HG02852 (cell line): ENCODE data around the gene COMT.

Experiments
- ATAC-seq: cut with Tn5 transposase; IDR thresholded peaks from one replicate; pipeline ENCODE4 v1.9.1; 2021; ENCODE audit warnings: mild to moderate bottlenecking, moderate library complexity; ENCODE audit not compliant: unreplicated experiment

Gene COMT

DNA sequence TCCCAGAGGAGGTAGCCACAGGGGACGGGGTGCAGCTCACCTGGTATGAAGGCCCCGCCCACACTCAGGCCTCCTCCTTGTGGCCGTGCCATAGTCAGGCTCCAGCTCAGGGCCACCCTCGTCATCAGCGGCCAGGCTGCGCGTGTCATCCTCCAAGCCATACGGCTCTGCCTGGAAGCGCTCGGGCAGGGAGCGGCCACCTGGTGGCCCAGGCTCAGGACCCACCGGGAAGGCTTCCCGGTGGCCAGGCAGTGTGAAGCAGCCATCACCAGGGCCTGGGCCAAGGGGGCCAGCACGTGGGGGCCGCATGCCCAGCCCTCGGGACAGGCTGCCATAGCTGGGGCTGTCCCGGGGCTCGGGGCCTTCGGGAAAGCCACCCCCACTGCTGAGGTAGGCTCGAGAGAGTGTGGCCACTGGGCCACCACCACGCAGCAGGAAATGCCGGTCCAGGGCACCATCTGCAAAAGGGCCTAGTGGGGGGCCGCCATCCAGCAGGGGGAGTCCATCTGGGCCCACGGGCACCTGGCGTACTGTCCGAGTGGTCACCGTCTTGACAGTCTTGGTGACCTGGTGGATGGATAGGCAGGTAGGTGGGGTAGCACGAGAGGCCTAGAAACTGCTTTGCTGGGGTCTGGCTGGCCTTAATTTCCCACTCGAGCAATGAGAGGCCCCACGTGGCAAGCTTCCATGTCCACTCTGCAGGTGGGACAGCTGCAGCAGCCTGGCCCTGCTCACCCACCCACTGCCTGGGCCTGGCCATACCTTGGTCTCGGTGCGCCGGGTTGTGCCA lies 39.8 kb downstream of the COMT start:
- ATAC-seq = no peak

DNA sequence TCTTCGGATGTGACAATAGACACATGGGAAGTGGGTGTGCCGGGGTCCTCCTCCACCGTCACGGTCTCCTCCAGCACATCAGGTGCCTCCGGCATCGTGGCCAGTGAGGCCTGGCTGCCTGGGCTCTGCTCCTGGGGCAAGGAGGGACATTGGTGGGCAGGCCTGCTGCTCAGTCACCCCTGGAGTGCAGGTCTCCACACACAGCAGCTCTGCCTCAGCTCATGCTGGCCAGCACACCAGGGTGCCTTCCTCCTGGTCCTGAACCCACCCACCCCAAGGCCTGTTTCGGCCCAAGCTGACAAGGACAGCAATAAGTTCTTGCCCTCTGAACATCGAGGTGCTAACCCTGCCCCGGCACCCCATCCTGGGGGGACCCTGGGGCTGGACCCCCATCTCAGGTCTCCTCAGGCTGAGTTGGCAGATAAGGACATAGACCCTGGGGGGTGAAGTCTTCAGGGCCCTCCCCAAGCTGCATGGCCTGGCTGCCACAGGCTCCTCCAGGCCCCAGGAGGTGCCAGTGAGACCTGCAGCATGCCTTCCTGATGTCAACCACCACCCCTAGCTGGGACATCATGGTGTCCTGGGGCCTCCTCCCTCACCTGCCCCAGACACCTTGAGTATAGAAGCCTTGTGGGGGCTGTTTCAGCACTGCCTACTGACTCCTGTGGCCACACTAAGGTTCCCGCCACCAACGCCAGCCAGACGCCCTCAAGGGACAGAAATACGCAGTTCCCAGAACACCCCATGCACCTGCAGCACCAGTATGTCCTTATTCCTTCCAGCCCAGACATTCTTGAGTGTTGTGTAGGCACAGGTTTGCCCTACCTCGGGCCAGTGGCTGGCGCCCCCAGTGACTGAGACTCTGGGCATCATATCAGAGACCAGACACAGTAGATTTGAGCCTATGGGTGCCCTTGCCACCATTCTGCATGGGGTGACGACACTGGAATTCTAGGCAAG lies 40.7 kb downstream of the COMT start:
- ATAC-seq = no peak

DNA sequence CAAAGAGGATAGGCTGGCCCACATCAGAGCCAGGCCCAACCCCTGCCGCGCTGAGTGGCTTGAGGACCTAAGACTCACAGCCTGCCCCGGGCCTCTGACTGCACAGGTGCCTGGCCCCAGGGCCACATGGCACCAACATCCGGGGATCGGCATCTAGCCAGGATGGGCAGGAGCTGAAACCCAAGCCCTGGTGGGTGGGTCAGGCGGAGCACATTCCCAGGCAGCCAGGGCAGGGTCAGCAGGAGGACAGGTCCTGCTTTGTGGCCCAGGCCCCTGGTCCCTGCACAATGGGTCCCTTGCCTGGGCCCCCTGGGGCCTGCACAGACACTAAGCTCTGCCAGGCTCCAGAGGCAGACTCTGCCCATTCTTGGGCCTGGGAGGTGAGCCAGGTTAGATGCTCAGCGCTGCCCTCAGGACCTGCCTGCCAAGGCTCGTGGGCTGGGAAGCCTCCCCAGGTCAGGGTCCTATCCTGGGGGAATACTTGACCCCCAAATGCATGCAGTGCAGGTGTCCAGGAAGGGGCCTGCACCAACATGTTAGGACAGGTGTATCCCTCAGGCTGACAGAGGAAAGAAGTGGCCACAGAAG lies 41.5 kb downstream of the COMT start:
- no peak for ATAC-seq

DNA sequence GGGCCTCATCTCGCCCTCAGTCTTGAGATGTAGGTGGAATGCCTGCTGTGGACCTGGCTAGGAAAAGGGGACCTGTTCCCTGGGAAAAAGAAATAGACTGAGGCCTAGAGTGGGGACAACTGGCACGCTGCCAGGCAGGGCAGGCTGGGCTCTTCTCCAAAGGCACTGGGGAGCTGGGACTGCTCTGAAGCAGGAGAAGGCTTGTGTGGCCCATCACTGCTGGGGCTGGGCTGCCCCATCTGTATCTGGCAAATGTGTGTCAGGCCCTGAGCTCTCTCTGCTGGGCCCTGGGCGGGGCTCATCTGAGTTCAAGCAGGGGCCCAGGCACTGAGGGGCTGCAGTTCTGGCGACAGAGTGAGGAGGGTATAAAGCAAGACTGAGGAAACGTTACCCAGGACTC lies 42.2 kb downstream of the COMT start:
- no peak for ATAC-seq

DNA sequence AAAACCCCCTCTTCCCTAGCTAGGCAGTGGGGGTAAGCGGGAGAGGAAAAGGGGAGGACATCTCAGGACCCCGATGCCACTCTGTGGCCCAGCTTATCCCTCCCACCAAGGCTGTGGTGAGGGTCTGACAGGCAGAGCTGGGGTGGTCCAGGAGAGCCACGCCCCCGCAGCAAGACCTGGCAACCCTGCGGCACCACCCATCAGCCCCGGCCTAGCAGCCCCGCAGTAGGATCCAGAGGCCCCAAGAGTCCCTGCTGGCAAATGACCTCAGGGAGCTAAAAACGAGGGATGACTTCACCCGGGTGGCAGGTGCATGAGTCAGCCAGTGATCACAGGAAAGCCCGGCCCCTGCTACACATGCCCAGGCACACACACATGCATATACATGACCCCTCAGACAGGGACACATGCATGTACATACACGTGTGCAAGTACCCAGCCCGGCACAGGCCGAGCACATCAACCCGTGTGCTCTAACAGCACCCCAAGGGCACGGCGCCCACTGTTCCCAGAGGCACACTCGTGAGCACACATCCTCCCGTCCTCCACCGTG lies 42.7 kb downstream of the COMT start:
- no peak for ATAC-seq

DNA sequence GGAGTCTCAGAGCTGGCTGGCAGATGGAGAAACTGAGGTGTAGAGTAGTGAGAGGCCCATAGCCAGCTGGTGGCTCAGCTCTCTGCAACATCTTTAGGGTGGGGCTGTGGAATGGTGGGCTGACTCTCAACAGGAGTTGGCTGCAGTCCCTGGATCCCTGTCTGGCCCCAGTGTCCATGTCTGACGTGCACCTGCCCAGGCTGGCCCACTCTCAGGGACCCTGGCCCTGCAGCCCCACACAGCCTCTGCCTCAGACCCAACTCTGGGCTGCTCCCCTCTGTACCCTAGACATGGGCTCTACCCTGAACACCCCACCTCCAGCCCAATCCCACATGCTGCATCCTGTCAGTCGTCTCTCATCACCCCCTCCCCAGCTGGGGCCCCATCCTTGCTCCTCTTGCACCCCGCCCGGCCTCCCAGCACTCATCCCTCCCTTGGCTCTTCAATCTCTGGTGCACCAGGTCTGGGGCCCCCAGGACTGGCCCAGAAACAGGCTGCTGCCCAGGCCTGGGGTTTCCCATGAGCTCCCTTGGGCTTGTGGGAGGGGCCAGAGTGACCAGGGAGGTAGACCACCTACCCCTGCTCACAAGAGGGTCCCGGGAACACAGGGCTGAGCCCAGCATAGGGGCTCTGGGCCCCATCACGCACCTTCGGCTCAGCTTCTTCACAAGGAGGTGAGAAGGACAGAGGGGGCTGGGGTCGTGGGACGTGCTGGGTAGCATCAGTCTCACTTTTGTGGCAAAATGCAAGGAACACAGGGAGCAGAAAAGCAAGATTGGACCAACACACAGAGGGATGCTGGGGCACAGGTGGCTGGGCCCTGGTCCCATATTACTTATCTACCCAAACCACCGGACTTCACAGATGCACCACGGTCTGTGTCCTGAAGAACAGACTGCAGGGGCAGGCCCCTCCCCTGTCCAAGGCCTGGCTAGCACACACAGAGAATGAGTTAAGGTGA lies 43.6 kb downstream of the COMT start:
- no peak for ATAC-seq

DNA sequence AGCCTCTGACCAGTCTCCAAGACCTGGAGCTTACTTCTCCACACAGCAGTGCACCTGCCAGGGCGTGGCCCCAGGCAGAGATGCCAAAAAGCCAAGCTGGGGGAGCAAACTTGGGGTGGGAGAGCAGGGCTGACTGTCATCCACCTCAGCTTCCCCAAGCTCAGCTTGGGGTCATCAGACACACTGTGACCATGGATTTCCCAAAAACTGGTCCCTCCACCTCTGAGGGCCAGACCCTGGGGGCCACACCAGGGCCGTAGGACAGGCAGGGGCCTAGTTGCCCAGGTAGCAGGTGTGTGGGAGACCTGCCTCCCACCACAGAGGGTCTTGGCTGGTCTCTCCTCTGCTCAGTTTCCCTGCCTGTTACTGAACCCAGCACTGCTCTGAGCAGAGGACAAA lies 44.4 kb downstream of the COMT start:
- ATAC-seq = no peak

DNA sequence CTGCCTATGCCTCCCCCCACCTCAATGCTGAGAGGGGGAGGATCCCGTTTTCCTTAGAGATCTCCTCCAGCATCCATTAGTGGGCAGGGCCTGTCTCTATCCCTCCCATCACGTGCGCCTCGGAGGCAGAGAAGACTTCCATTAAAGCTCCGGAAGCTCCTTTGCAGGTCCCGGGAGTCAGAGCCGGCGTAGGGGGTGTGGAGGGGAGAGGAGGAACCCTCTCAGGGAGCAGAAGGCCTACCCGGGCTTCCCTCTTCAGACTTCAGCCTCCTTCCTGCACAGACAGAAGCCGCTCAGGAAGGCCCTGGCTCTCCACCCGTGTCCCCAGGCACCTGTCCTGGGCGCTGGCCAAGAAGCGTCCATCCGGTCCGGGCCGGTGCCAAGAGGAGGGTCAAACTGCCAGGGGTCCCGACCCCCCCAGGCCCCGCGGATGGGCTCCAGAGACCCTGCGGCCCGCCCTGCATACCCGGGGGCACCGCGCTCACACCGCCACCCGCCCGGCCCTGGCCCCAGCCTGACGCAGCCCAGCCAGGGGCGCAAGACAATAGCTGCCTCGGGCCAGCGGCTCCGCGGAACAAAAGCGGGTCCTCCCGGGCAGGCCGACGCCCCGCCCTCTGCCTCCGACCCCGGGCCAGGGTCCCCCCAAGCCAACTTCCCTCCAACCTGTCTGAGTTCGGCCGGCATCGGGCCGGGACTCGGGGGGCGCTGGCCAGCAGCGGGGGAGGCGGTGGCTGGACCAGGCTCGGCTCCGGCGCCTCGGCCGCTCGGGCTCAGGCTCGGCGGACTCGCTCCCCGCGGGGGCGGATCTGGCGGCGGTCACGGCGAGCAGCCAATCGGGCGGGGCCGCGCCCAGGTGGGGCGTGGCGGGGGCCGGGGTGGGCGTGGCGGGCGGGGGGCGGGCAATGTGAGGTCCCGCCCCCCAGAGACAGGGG lies 45.1 kb downstream of the COMT start:
- ATAC-seq = peak; percentile 58

DNA sequence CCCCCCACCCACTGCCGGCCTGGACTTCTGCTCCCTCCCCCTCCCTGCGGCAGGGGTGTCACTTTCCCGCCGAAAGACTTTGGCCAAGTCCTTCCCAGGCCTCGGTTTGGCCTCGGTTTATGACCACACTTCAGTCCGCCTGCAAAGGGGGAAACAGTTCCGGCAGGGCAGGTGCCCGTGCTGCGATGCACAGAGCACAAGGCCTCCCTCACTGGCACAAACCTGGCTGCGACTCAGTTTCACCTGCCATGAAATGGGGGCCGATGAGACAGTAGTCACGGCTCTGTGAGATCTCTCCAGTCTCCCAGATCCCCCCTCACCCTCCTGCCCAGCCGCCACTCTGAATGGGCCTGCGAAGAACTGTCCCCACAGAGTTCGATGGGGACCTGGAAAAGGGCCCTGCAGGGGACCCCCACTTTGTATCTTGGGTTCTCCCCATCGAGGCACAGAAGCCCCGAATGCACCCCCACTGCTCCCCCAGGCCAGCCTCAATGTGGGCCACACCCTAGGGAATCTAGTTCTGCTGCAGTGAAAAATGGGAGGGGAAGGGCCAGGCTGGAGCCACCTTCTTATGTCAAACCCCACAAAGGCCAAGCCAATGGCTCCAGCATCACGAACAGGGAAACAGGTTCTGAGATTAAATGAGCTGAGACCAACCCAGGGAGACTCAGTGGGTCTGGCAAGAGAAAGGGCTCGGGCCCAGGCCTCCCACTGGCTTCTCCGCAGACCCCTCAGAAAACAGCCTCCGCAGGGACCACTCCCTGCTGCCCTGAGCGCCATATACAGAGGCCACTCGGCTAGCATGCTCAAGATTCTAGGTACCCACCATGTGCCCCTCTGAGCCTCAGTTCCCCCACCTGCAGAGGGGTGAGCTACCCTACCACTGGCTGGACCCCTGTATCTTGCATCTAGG lies 46.1 kb downstream of the COMT start:
- ATAC-seq = no peak

DNA sequence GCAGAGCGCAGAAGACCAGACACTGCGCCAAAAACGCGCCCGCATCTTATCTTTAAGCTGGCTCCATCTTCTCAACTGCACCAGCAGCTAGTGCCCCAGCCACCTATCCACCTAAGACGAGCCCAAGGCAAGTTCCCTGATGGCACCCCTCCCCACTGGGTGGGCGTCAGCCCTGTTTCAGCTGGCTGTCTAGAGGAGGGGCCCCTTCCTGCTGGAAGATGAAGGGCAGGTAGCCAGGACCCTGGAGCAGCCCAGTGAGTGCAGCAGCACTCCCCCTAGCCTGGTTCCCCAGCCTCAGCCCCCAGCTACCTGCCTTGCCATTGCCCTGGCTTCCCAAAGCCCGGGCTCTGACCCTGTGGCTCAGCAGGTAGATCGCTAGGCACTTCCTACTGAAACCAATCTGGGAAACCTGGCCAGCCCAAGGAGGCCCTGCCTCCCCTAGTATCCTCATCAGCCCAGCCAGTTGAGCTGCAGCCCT lies 46.8 kb downstream of the COMT start:
- no peak for ATAC-seq

DNA sequence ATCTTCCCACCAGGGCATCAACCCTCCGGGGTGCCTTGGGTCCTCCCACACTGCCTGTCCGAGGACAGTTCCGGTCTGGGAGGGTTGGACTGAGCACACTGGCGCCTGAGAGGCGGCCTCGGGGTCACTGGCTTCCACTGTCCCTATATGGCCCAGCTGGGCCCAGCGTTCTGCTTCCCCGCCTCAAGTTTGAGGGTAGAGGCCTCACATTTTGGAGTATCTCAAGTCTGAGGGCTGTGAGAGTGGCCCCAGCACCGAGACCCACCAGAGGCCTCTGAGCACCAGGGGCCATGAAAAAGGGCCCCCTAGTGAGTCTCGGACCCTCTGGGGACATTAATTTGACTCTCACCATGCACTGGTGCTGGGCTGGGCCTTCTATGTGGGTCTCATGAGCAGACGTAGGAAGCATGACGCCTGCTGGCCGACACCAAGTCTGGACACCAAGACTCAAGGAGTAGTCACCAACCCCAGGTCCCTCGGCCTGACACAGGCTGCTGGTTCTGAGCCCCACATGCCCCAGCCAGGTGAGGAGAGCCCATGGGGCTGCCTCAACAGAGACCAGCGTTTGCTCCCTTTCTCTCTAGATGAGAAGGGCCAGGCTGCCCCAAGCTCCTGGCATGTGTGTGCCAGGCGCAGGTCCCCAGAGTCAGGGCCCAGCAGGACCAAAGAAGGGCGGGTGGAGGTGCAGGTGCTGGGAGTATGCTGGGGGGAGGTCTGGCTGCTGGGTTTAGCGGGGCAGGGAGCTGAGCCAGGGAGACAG lies 47.6 kb downstream of the COMT start:
- ATAC-seq = no peak

DNA sequence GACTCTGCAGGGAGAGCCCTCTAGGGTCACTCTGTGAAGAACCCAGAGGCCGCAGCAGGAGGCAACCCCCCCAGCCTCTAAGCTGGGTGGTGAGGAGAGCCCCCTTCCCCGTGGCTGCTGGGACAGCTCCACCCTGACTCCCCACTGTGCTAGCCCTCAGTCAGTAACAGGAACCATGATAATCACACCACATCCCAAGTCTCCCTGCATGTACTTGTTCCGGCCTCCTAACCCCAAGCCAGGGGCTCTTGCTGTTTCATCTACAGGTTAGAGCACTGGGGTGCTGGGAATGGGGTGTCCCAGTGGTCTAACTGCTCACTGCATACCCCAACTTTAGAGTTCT lies 48.1 kb downstream of the COMT start:
- no peak for ATAC-seq

DNA sequence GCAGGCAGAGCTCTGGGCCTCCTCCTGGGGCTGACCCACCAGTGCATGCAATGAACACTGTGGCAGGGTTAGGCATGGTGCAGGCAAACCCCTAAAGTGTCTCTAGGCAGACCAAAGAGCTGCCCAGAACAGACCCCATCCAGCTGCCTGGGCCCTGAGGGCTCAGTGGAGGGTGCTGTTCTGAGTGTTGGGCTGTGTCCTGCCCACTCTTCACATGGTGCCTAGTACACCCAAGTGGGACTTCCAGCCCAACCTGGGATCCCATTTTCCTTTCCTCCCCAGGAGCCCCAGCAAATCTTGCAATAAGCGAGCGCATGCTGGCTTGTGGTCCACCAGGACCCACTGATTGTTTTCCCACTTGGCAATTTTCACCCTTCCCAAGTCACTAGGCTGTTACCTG lies 48.6 kb downstream of the COMT start:
- no peak for ATAC-seq

DNA sequence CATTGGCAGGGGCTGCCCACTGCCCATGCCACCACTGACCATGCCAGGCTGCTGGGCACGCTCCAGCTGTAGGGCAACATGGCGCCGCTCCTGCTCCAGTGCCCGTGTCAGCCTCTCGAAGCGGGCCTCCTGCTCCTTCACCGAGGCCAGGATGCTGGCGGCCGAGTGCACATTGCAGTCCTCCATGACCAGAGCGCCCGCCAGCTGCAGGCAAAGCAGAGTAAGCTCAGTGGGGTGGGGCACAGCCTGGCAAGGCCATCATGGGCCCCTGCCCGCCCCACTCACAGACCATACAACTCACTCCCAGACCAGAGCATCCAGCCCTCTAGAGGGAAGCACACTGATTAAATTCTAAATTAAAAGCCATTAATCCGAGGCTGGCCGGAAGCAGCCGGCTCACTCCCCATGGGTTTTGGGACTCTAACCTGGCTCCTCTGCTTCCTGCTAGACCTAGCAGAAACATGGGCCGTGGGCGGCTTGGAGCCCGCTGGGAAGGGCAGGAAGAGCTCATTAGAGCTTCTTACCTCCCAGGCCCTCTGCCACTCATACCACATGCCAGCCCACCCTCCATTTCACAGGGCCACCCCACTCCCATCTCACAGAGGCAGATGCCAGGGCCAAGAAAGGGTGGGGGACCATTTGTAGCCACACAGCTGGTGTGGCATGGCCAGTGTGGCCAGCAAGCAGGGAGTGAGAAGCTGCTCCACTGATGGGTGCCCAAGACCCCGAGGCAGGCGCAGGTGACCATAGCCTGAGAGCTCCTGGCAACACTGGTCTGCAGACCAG lies 49.2 kb downstream of the COMT start:
- no peak for ATAC-seq

DNA sequence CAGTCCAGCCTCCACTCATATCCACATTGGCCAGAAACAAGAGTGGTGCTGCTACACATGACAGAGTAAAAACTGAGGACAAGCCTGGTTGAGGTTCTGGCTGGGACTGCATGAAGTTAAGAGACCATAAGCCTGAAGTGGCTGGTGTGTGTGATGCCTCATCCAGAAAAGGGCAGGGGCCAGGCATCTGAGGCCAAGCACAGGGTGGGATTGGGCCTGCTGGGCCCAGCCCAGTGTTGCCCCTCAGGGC lies 49.7 kb downstream of the COMT start:
- no peak for ATAC-seq

DNA sequence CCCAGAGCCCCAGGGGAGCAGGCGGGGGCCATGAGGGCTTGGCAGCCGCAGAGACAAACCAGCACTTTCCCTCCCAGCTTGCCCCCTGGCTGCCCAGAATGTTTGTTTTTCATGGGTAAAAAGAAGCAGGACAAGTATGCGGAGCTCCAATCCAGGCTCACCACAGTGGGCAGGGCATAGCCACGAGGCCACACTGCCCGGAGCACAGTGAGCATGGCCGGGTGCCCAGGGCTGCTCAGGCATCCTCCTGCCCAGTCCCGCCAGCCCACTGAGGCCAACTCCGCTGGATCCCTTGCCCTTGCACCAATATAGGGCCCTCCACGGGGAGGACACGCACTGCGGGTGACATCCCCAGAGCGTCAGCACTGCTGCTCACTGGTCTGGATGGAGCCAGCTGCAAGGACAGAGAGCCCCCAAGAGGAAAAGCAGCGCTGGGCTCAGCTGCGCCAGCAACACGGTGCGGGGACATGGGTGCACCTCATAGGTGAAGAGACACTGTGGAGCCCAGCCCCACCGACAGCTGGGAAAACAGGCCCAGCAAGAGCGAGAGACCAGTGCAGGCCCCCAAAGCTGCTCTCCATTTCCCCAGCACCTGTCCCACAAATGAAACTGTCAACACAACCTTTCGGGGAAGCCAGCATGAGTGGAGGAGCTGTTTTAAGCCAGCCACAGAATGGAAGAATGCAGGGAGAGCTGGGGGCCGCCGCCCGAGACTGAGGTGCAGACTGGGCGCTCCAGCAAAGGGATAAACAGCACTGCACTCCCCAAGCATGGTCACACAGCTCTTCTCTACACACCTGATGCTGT lies 50.3 kb downstream of the COMT start:
- no peak for ATAC-seq
